Adipocyte (in vitro differentiated cells): ENCODE data around the gene SETD1B.

ENCODE experiments used
- DNase-seq: peaks from one replicate; pipeline ENCODE4 v3.0.0-alpha.2; 2015; ENCODE audit warnings: low read depth
- H3K27me3 ChIP-seq: replicated peaks from 2 replicates; pipeline ENCODE4 v1.7.0; 2013; ENCODE audit warnings: mild to moderate bottlenecking, low read length, moderate library complexity; ENCODE audit not compliant: control insufficient read depth, insufficient read depth
- H3K36me3 ChIP-seq: 2 replicates; pipeline ENCODE4 v1.7.0; 2013; ENCODE audit warnings: low read length, mild to moderate bottlenecking, moderate library complexity; ENCODE audit not compliant: control insufficient read depth, insufficient read depth, severe bottlenecking
- H3K4me1 ChIP-seq: 2 replicates; pipeline ENCODE4 v1.7.0; 2013; ENCODE audit warnings: mild to moderate bottlenecking, low read length, moderate library complexity; ENCODE audit not compliant: control insufficient read depth, insufficient read depth
- H3K4me3 ChIP-seq: 2 replicates; pipeline ENCODE4 v1.7.0; 2013; ENCODE audit warnings: mild to moderate bottlenecking, low read length, moderate library complexity
- H3K9ac ChIP-seq: 2 replicates; pipeline ENCODE4 v1.7.0; 2013; ENCODE audit warnings: mild to moderate bottlenecking, low read length, moderate library complexity
- H3K9me3 ChIP-seq: 2 replicates; pipeline ENCODE4 v1.7.0; 2013; ENCODE audit warnings: mild to moderate bottlenecking, low read length, moderate library complexity; ENCODE audit not compliant: control insufficient read depth

SETD1B gene

GRCh38 chr12:121806546-121807423 lies 3.0 kb downstream of the SETD1B start:
- peak overlapping the region; percentile 86 for H3K9ac ChIP-seq
- peaks cover 30% of the 10 kb centered on the region for H3K4me1 ChIP-seq
- peak; percentile 62 for DNase-seq
- peak overlapping the region; percentile 88 for H3K4me3 ChIP-seq
- no peaks in the 10 kb centered on the region for H3K9me3 ChIP-seq
- H3K27me3 ChIP-seq: no peaks in the 10 kb centered on the region
- peaks cover 34% of the 10 kb centered on the region for H3K36me3 ChIP-seq

DNA sequence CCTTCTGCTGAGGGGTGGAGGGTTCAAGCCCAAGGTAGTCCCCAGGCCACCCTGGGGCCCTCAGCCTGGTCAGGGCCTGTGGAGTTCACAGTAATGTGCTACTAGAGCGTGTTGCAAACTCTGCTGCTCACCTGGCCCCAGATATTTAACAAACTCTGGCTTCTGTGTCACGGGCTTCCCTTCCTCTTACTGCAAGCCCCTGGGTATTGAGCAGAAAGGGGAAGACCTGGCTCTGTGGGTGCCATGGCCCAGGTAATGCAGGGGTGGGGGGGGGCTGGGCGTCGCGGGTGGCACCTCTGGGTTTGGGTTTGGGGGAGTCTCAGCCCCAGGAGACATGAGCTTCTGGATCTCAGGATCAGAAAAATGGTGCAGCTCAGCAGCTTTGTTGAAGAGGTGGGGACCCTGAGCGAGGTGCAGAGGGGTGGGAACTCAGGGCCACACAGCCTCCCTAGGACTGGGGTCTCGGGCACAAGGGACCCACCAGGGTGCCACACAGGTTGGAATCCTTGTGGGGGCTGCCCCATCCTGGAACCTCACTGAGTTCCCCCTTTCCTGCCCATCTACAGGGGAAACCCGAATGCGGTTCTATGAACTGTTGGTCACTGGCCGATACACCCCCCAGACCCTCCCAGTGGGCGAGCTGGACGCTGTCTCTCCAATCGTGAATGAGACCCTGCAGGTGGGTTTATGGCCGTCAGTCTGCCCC lies 4.0 kb downstream of the SETD1B start:
- no peak for DNase-seq
- Histone ChIP-seq H3K4me1 (peaks cover 32% of the 10 kb centered on the region), H3K4me3 (no peak overlapping the region), H3K27me3 (no peaks in the 10 kb centered on the region), H3K36me3 (peaks cover 34% of the 10 kb centered on the region), H3K9ac (no peak overlapping the region), H3K9me3 (no peaks in the 10 kb centered on the region)

DNA sequence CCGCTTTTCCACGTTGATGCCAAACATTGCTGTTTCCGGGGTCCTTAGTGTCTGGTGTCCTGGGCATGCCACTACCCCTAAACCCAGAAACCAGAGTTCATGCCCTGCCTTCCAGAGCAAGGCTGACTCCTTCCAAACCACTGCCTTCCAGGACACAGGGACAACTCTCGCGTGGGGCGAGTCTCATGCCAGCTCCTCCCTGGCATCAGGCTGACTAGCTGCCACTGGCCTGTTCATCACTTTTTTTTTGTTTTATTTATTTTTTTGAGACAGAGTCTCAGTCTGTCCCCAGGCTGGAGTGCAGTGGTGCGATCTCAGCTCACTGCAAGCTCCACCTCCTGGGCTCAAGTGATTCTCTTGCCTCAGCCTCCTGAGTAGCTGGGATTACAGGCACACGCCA lies 4.8 kb downstream of the SETD1B start:
- no peak for DNase-seq
- no peaks in the 10 kb centered on the region for H3K27me3 ChIP-seq
- peaks cover 34% of the 10 kb centered on the region for H3K36me3 ChIP-seq
- H3K9me3 ChIP-seq: no peaks in the 10 kb centered on the region
- peaks cover 40% of the 10 kb centered on the region for H3K4me1 ChIP-seq
- H3K9ac ChIP-seq: no peak overlapping the region
- H3K4me3 ChIP-seq: no peak overlapping the region

DNA sequence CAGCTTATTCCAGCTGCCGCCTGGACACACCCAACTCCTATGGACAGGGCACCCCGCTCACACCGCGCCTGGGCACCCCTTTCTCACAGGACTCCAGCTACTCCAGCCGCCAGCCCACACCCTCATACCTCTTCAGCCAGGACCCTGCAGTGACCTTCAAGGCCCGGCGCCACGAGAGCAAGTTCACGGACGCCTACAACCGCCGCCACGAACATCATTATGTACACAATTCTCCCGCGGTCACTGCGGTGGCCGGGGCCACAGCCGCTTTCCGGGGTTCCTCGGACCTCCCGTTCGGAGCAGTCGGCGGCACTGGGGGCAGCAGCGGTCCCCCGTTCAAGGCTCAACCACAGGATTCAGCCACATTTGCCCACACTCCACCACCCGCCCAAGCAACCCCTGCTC lies 5.9 kb downstream of the SETD1B start:
- no peak for DNase-seq
- H3K4me3 ChIP-seq: no peak overlapping the region
- H3K27me3 ChIP-seq: no peaks in the 10 kb centered on the region
- peaks cover 44% of the 10 kb centered on the region for H3K4me1 ChIP-seq
- no peak overlapping the region for H3K9ac ChIP-seq
- peaks cover 38% of the 10 kb centered on the region for H3K36me3 ChIP-seq
- no peaks in the 10 kb centered on the region for H3K9me3 ChIP-seq

DNA sequence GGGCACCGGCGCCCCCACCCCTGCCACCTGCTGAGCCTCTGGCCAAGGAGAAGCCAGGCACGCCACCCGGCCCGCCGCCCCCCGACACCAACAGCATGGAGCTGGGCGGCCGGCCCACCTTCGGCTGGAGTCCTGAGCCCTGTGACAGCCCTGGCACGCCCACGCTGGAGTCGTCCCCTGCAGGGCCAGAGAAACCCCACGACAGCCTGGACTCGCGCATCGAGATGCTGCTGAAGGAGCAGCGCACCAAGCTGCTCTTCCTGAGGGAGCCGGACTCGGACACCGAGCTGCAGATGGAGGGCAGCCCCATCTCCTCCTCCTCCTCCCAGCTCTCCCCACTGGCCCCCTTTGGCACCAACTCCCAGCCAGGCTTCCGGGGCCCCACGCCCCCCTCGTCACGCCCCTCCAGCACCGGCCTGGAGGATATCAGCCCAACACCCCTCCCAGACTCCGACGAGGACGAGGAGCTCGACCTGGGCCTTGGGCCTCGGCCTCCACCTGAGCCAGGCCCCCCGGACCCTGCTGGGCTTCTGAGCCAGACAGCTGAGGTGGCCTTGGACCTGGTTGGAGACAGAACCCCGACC lies 6.5 kb downstream of the SETD1B start:
- DNase-seq: no peak
- H3K36me3 ChIP-seq: peaks cover 44% of the 10 kb centered on the region
- H3K9me3 ChIP-seq: no peaks in the 10 kb centered on the region

GRCh38 chr12:121810833-121811433 lies 7.1 kb downstream of the SETD1B start:
- H3K4me3 ChIP-seq: peak overlapping the region; percentile 94
- peak; percentile 26 for DNase-seq
- no peaks in the 10 kb centered on the region for H3K27me3 ChIP-seq
- no peaks in the 10 kb centered on the region for H3K9me3 ChIP-seq
- H3K9ac ChIP-seq: peak overlapping the region; percentile 94
- H3K36me3 ChIP-seq: peaks cover 50% of the 10 kb centered on the region
- H3K4me1 ChIP-seq: peaks cover 41% of the 10 kb centered on the region

More for the DNA sequence above, 6.5 kb downstream of the SETD1B start:
- peak overlapping the region; percentile 94 for H3K4me3 ChIP-seq
- H3K4me1 ChIP-seq: peaks cover 44% of the 10 kb centered on the region
- H3K27me3 ChIP-seq: no peaks in the 10 kb centered on the region
- peak overlapping the region; percentile 94 for H3K9ac ChIP-seq

- no peaks in the 10 kb centered on the region for H3K27me3 ChIP-seq
- peaks cover 37% of the 10 kb centered on the region for H3K4me1 ChIP-seq
- no peaks in the 10 kb centered on the region for H3K9me3 ChIP-seq
- H3K4me3 ChIP-seq: peak overlapping the region; percentile 94
- peaks cover 56% of the 10 kb centered on the region for H3K36me3 ChIP-seq
- peak overlapping the region; percentile 94 for H3K9ac ChIP-seq
- DNase-seq: peak; percentile 87
Observed at GRCh38 chr12:121811434-121812319, 7.9 kb downstream of the SETD1B start.

DNA sequence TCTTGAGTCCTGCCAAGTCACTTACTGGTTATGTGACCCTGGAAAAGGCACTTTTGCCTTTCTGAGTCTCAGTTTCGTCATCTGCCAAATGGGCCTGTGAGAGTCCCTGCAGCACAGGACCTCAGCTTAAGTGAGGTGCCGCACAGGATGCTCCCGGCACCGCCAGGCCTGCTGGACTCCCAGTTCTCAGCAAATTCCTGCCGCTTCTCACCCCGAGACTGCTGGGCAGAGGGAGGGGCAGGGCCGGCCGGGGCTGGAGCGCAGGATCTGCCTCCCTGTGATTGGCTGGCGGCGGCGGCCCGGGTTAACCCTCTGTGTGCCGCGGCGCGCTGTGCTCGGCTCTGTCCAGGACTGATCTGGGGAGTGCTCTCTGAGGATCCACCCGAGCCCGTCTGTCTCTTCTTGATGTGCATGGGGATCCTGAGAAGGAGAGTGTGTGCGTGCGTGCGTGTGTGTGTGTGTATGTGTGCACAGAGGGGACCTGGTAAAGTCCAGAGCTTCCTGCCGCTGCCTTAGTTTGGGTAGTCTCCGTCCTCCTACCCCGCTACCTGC lies 8.6 kb downstream of the SETD1B start:
- peak; percentile 80 for DNase-seq

GRCh38 chr12:121812921-121813896 lies 9.4 kb downstream of the SETD1B start:
- H3K4me1 ChIP-seq: peaks cover 28% of the 10 kb centered on the region
- peak overlapping the region; percentile 94 for H3K4me3 ChIP-seq
- H3K9me3 ChIP-seq: no peaks in the 10 kb centered on the region
- no peaks in the 10 kb centered on the region for H3K27me3 ChIP-seq
- H3K36me3 ChIP-seq: peaks cover 65% of the 10 kb centered on the region
- DNase-seq: peak; percentile 72
- peak overlapping the region; percentile 94 for H3K9ac ChIP-seq

More for the DNA sequence above, 8.6 kb downstream of the SETD1B start:
- Histone ChIP-seq H3K4me3 (peak overlapping the region; percentile 94), H3K9me3 (no peaks in the 10 kb centered on the region), H3K4me1 (peaks cover 31% of the 10 kb centered on the region), H3K36me3 (peaks cover 62% of the 10 kb centered on the region), H3K9ac (peak overlapping the region; percentile 94), H3K27me3 (no peaks in the 10 kb centered on the region)
